ENCODE results near the gene GGA3. TPM values are rescaled to one million over a fixed set of nuclear protein-coding genes. Genes with fewer than 3 reads are reported as not detected.

The GGA3 gene
- total and polyA plus RNA-seq, 10 of the 15 experiments (the other 5 are each of a cell fraction or from before 2014, with no cell fraction given), result 7.0 to 57.5 (median 34.0) TPM

DNA sequence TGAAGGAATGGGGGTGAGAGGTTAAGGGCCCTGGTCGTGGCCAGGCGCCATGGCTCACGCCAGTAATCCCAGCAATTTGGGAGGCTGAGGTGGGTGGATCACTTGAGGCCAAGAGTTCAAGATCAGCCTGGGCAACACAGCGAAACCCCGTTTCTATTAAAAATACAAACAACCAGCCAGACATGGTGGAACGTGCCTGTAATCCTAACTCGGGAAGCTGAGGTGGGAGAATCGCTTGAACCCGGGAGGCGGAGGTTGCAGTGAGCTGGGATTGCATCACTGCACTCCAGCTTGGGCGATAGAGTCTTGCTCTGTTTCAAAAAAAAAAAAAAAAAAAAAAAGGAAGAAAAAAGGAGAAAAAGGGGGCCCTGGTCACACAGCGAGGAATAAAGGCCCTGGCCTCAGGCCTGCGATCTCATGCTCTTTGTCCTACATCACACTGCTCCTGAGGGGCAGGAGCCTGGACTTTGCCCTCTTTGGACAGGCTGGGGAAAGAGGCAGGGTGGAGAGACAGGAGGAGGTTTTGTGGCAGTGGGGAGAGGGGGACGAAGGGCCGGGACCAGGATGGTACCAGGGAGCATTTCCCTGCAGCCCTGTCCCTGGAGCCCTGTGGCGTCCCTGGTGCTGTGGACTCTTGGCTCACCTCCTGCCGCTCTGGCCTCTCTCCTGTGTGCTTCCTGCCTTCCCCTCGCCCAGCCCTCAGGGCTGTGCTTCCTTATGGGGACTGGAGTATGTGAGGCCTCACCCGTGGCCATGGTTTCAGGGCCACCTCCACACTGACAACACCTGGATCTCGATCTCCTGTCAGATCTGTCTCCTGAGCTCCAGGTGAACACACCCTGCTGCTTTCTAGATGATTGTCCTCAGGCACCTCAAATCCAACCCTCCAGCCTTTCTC, 47.6 kb upstream of the GGA3 start:
- no peak overlapping the region for H3K4me3 ChIP-seq
- no peak overlapping the region for H3K27ac ChIP-seq (ENCODE audit: control insufficient read depth, insufficient read depth)
- intact Hi-C loops (cut with micrococcal nuclease; ENCODE audit: unreplicated experiment) (no loop called here), in situ Hi-C loops (cut with MboI) (no loop called here)
- TF ChIP-seq RUNX3 (IDR thresholded peaks at IDR 0.05; ENCODE audit: low read length) (no peak), DPF2 (IDR thresholded peaks at IDR 0.05) (no peak), SREBF2 (IDR thresholded peaks at IDR 0.05; ENCODE audit: low read length) (no peak)
- TF ChIP-seq, protein P1, sequence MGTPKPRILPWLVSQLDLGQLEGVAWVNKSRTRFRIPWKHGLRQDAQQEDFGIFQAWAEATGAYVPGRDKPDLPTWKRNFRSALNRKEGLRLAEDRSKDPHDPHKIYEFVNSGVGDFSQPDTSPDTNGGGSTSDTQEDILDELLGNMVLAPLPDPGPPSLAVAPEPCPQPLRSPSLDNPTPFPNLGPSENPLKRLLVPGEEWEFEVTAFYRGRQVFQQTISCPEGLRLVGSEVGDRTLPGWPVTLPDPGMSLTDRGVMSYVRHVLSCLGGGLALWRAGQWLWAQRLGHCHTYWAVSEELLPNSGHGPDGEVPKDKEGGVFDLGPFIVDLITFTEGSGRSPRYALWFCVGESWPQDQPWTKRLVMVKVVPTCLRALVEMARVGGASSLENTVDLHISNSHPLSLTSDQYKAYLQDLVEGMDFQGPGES (IDR thresholded peaks at IDR 0.05), result no peak
- SMC1A ChIA-PET (ENCODE audit: uncharacterized antibody, unreplicated experiment), result interaction anchor here (1.1 to 1.2 kb wide), 2 partner anchors 9 to 11 kb away, joined by 3 read pairs; no protein-coding TSS in a partner anchor
- H3K36me3 ChIP-seq (ENCODE audit: control insufficient read depth in 2 of 2, insufficient read depth in 2 of 2, low read length in 1 of 2), result no peaks in the 10 kb centered on the region
- no peaks in the 10 kb centered on the region for H4K20me1 ChIP-seq (ENCODE audit: control insufficient read depth, insufficient read depth)
- H3K79me2 ChIP-seq (ENCODE audit: control insufficient read depth, insufficient read depth, low read length), result no peaks in the 10 kb centered on the region
- H3K4me1 ChIP-seq (ENCODE audit: control insufficient read depth, insufficient read depth, low read length), result peaks cover 17% of the 10 kb centered on the region
- no peaks in the 10 kb centered on the region for H3K27me3 ChIP-seq (replicated peaks in 1 of 2; ENCODE audit: control insufficient read depth in 2 of 2, insufficient read depth in 2 of 2, low read length in 1 of 2)
- no peaks in the 10 kb centered on the region for H3K9me3 ChIP-seq (replicated peaks; ENCODE audit: control insufficient read depth, insufficient read depth, low read length)
- no TSS peak for BruUV-seq (replicated peaks)
- FAIRE-seq, result no peak
- ATAC-seq, result no peak
- RAD21 ChIA-PET (ENCODE audit: unreplicated experiment), result interaction anchor here (1.2 kb wide), 1 partner anchor 12 kb away, joined by 3 read pairs; no protein-coding TSS in a partner anchor
- no peak overlapping the region for H3K9ac ChIP-seq (ENCODE audit: control insufficient read depth, insufficient read depth, low read length)
- DNase-seq (ENCODE audit: low read depth, low spot score), result no peak
- H3K4me2 ChIP-seq (ENCODE audit: control insufficient read depth, insufficient read depth), result no peak overlapping the region
- H2AFZ ChIP-seq (ENCODE audit: control insufficient read depth, low read depth, low read length), result no peak overlapping the region
- POLR2A ChIA-PET, result interaction anchor here (1.2 to 14.5 kb wide), 2 partner anchors 9 to 227 kb away, joined by 3 to 255 read pairs; no protein-coding TSS in a partner anchor
- WGBS (ENCODE audit: insufficient coverage, insufficient replicate concordance, low lambda C conversion rate, missing lambda C conversion rate), result 86% methylated on average over 20 of the region's 20 CpGs
- CTCF ChIA-PET, result interaction anchor here (1.0 kb wide), 1 partner anchor 14 kb away, joined by 5 read pairs; no protein-coding TSS in a partner anchor

Measured in GM12878 (cell line).